K562 (cell line): ENCODE measurements around the gene QKI. TPM values are rescaled to one million over a fixed set of nuclear protein-coding genes. Genes with fewer than 3 reads are reported as not detected.
A peak's percentile ranks its signal among the peaks of the same experiment; 100 is the strongest.

ENCODE experiments used
- E2F1 ChIP-seq: sonication (generic); formaldehyde crosslinking; IDR thresholded peaks from 2 replicates; pipeline ENCODE4 v1.8.1; 2023; ENCODE audit warnings: mild to moderate bottlenecking, missing genetic modification reagents, moderate library complexity
- E4F1 ChIP-seq: fragments of 250-450 bp; sonication (Bioruptor Pico); IDR thresholded peaks from 2 replicates; pipeline ENCODE4 v1.5.0; 2021; ENCODE audit warnings: mild to moderate bottlenecking, borderline replicate concordance
- GATAD2B ChIP-seq: fragments of 450-650 bp; IDR thresholded peaks from 2 replicates; pipeline ENCODE4 v1.6.1; 2017; ENCODE audit warnings: mild to moderate bottlenecking, borderline replicate concordance
- HDAC2 ChIP-seq: fragments of 450-650 bp; IDR thresholded peaks from 2 replicates; pipeline ENCODE4 v1.6.1; 2016; ENCODE audit warnings: mild to moderate bottlenecking
- SRSF9 ChIP-seq: fragments of 200-400 bp; formaldehyde crosslinking; IDR thresholded peaks from 2 replicates; pipeline ENCODE4 v1.6.1; 2017; ENCODE audit warnings: low read depth, low read length, borderline replicate concordance
- ZBTB2 ChIP-seq: fragments of 450-650 bp; IDR thresholded peaks from 2 replicates; pipeline ENCODE4 v1.6.1; 2016; ENCODE audit warnings: antibody characterized with exemption
- ZNF436 ChIP-seq: fragments of 250-450, 450-650 bp; sonication (Bioruptor Pico); formaldehyde crosslinking; IDR thresholded peaks from 2 replicates; pipeline ENCODE4 v1.7.0; 2020; ENCODE audit warnings: mild to moderate bottlenecking
- ZNF655 ChIP-seq: fragments of 250-450 bp; sonication (Bioruptor Pico); IDR thresholded peaks from 2 replicates; pipeline ENCODE4 v1.5.0; 2021
- polyA plus RNA-seq, 8 experiments: library from polyadenylated mRNA; depleted of rRNA in 4 of 8; stranded (reverse) in 5 of 8; unstranded in 3 of 8; fragments of >200 nt; fragmentation: Nextera tagmentation in 2 of 8; fragmentation: Illumina TruSeq in 1 of 8; extraction: Ambion mirVana in 2 of 8; extraction: Trizol in 1 of 8; gene quantifications; 2 replicates each; pipeline versions ENCODE4 v1.2.1 to v1.2.3, GENCODE V29; 2011 to 2014; ENCODE audit warnings: inconsistent platforms in 1 of 8, missing spikeins in 1 of 8
- total RNA-seq, 7 experiments: library from RNA; depleted of rRNA in 6 of 7; stranded (reverse); fragments of >200 nt in 6 of 7; fragmentation: Illumina TruSeq in 2 of 7; extraction: Trizol in 2 of 7; gene quantifications; 2 replicates each; pipeline versions ENCODE4 v1.2.1 to v1.2.3, GENCODE V29; 2011 to 2021; ENCODE audit warnings: low replicate concordance in 1 of 7

QKI gene
- total and polyA plus RNA-seq, 9 of the 15 experiments (the other 6 are each of a cell fraction or from before 2014, with no cell fraction given) = 20.4 to 215 (median 123) TPM

GRCh38 chr6:163417595-163417994 is 3.1 kb downstream of the QKI start (continued):
- TF ChIP-seq ZNF655 (CRISPR knock-in tag) (0 out of 2 replicates have a peak, but pooled peaks have one; percentile 28), SRSF9 (no peak), HDAC2 (0 out of 2 replicates have a peak, but pooled peaks have one; percentile 41), ZBTB2 (0 out of 2 replicates have a peak, but pooled peaks have one; percentile 27), GATAD2B (0 out of 2 replicates have a peak, but pooled peaks have one; percentile 38), E2F1 (CRISPR knock-in tag) (no peak), ZNF436 (CRISPR knock-in tag) (no peak), E4F1 (CRISPR knock-in tag) (no peak)
